HG02571 (cell line): Measurements from ENCODE around the gene FSHR.

Experiments used
- ATAC-seq: cut with Tn5 transposase; IDR thresholded peaks from one replicate; pipeline ENCODE4 v1.9.1; 2021; ENCODE audit warnings: mild to moderate bottlenecking, moderate library complexity; ENCODE audit not compliant: unreplicated experiment

FSHR gene

GRCh38 chr2:49033394-49034185 is 120.7 kb downstream of the FSHR start:
- no peak for ATAC-seq

- no peak for ATAC-seq
Observed at GRCh38 chr2:49032936-49033335, 121.4 kb downstream of the FSHR start.

DNA sequence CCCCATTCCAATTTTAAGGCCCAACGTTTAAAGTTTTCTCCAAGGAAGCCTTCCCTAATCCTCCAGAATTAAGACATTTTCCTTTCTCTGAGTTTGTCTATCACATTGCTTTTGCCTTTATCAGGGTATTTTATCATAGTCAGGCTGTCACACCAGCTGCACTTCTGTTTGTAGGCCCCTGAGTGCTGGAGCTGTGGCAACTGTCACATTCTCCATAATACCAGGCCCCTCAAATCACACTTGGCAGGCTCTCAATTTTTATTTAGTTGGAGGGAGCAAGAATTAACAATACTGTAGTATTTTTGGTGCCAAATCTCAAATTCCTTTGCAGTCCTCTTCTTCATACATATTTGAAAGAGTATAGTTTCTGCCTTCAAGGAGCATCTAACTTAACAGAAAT is 122.2 kb downstream of the FSHR start:
- ATAC-seq, result no peak

DNA sequence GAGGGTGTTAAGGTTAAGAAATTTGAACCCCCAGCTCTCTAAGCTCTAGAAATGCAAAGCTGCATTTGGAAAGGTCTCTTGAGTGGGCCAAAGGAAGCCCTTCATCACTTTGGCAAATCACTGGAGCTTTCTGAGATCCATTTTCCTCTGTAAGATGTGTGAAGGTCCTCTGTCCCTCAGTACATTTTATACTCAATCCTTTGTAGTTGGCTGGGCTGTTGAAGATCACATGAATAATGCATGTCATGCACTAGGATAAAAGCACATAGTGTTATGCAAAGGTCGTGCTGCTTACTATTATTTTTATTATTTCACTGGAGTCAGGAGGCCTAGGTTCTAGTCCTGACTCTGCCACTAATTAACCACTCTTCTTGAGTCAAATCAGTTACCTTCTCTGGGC is 124.9 kb downstream of the FSHR start:
- no peak for ATAC-seq

DNA sequence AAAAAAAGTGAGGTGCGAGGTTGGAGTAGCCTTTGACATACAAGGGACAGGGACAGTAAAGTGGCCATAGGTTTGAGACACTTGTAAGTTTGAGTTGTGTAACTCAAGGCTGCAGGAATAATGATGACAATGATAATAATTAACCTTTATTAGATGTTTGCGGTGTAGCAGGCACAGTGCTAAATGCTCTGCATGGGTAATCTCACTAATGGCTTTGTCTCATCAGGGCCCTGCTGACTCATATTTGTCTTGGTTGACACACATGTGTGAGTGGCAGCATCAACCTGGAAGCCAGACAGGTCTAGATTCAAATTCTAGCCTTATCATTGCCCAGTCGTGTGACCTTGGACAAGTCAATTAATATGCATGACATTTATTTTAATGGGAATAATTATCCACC is 126.2 kb downstream of the FSHR start:
- ATAC-seq, result peak; percentile 92

DNA sequence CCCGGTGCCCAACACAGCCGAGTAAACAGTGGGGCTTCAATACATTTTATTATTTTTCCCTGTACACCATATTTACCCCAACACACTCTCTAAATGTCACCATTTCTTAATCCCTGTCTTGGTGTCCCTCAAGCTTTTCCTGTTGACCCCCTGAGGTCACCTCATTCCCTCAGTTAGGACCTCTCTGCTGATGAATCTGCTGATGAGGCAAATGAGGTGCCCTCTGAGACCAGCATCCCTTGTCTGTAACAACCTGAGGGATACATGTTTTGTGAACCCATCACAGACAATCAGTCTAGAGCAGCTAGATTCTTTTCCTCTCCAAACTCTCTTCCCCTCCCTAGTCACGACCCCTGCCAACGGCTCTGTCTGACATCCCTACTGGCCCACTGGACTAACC is 127.6 kb downstream of the FSHR start:
- ATAC-seq, result no peak

- ATAC-seq, result no peak
Observed at GRCh38 chr2:49021271-49021670, 133.0 kb downstream of the FSHR start.

DNA sequence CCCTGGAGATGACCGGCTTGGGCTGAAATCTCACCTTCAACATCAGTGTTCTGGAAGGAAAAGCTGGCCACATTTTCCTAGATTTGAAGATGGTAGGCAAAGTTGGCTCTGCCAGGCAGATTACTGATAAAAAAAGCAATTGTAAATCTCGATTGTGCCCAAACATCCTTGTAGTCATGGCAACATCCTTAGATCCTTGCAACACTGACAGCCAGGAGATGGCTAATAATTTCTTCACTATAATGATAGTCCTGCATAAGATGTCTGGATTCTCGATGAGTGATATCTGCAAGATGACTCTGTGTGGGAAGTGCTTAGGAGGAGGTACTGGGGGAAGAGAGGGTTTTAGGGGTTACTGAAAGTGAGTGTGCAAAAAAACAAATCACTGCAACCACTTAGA is 149.1 kb downstream of the FSHR start:
- no peak for ATAC-seq

DNA sequence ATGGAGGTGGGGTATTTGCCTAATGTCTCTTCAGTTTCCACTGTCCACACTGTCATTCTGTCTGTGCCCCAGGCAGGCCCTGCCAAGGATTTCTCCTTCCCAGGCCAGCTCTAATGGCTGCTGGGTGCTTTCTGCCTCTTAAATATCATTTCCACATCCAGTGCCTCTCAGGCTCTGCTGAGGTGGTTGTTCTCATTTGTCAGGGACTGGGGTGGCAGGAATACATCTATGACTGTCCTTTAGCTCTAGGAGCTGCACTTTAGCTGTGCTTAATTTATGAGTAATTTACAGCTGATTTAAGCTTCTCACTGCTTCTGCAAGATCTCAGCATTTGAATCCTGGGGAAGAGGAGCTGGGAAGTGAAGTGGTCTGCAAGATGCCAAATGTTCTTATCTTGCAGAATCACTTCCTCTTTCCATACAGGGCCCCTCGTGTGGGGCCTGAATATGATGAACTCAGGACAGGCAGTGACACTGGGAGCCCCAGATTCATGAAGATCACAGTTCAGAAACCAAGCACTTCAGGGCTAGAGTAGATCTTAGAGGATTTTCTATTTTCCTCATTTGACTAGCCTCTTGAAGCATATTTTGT is 150.2 kb downstream of the FSHR start:
- ATAC-seq, result no peak

GRCh38 chr2:49003201-49003600 is 151.1 kb downstream of the FSHR start:
- ATAC-seq, result no peak

DNA sequence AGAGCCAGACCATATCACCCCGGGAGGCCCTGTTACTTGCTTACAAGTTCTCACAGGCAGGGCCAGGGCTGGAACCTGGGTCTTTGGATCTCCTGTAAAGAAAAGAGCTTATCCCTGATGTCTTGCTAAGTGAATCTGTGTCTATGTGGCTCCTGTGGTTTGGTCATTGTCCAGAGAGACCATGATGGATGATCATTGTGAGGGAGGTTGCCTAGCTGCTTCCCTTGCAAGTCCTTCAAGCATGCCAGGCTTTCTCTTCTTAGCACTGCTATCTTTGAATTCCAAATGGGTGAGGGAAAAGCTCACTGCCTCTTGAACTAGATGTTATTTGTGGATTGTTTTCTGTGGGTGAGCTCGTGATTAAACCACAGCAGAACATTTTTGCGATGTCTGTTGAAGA is 151.6 kb downstream of the FSHR start:
- ATAC-seq, result no peak

GRCh38 chr2:49000695-49001094 is 153.6 kb downstream of the FSHR start:
- no peak for ATAC-seq

DNA sequence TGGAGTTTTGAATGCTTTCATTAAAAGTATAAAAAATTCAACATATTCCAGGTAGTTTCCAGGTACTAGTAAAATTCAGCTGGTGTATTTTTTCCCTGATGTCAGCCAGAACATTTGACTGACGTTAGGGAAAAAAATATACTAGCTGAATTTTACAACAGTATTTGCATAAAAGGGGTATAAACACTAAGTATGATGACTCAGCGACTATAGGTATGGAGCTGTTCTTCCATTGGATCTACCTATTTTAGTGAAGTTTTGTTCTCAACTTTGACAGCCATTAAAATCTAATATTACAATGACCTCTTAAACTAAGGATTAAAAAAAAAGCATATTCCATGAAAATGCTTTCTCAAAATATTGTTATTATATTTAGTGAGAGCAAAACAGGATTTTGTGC is 155.9 kb downstream of the FSHR start:
- no peak for ATAC-seq

DNA sequence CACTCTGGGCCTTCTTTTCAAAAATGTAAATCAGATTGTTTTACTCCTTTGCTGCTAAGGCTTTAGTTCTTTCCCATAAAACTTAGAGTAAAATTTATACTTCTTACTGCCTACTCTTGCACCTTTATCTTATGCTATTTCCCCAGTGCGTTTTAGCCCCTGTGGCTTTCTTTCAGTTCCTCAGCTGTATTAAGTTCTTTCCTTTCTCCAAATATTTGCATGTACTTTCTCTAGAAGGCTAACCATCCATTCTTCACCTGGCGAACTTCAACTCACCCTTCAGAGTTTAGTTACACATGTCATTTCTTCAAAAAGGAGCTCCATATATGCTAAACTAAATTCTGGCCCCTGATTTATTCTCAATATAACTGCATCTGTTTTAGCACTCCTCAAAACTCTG is 160.7 kb downstream of the FSHR start:
- peak; percentile 36 for ATAC-seq

DNA sequence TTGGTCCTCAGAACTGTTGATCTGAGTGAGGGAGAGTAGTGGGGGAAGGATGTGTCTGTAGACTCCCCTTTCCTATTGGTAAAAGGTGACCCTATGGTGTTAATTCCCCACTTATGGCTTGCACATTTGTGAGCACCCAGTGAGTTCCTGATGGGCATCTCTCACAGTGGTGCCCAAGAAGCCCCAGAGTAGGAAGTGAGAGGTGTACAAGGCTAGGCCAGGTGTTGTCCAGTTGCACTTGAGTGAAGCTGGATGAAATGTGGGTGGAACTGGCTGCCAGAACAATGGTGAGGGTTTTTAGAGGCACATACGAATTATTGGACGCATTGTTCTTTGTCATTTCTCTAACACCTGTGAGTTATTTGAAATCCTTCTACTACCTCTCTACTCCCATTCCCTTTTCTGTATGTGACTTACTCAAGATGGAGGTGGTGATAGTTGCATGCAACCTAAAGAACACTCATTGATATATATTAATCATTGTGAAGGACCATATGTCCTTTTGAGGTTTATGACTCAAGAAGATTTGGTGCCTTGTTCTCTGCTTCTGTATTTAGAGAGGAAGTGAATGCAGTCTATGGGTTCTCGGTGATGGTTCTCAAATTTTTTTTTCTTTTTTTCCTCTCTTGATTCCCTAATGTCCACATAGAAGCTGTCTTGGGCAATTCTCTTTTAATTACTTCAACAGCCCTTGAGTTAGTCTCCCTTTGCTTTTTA is 162.7 kb downstream of the FSHR start:
- peak; percentile 39 for ATAC-seq

DNA sequence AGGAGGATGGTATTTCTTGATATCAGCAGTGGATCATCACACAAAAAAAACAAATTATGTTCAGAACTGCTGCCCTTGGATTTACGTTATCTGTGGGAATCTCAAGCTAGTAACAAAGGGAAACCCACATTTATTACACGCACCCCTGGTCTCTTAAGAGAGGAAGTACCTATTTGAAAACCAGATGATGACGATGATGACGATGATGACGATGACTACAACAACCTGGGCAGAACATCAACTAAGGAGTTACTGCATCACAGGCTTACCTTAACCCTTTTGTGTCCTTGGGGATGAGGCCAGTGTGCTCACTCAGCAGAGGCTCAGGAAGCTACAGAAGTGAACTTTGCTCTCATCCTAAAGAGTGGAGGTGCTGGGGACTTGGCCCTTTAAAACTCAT is 169.4 kb downstream of the FSHR start:
- no peak for ATAC-seq

- no peak for ATAC-seq
Observed at GRCh38 chr2:48983551-48983950, 170.8 kb downstream of the FSHR start.

GRCh38 chr2:48982887-48983435 is 171.4 kb downstream of the FSHR start:
- no peak for ATAC-seq

- no peak for ATAC-seq
Observed at GRCh38 chr2:48980846-48981245, 173.5 kb downstream of the FSHR start.

DNA sequence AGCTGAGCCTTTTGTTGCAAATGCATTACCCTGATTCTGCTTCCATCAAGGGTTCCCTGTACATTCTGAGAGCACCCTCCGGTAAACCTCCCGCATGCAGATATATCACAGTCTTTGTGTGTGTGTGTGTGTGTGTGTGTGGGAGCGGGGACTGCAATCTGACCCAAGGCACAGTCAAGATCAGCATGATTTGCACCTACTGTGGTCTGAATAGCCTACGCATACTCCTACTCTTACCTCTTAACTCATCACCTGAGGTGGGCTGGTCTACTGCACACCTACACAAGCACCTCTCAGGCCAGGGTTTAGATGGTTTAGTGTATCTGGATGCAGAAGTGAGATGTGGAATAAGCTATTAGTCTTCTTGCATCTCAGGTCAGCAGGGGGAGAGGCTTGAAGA is 174.6 kb downstream of the FSHR start:
- ATAC-seq, result no peak

GRCh38 chr2:48978131-48978530 is 176.2 kb downstream of the FSHR start:
- no peak for ATAC-seq

GRCh38 chr2:48971801-48972200 is 182.5 kb downstream of the FSHR start:
- no peak for ATAC-seq
